ENCODE measurements around the gene GPRC5C. TPM values are rescaled to one million over a fixed set of nuclear protein-coding genes. Genes with fewer than 3 reads are reported as not detected.

Gene GPRC5C
- total and polyA plus RNA-seq, 2 of the 8 experiments (the other 6 are each of a cell fraction or from before 2014, with no cell fraction given) = 18.3 to 55.8 TPM

GRCh38 chr17:74439691-74440567 is 8.0 kb downstream of the GPRC5C start:
- H2AFZ ChIP-seq (ENCODE audit: low read length) = no peak overlapping the region
- peaks cover 0 to 23% (median 17%) of the 10 kb centered on the region in 4 experiments; a peak in 6 of 7 replicates for H3K4me1 ChIP-seq (replicated peaks in 1 of 4; ENCODE audit: control insufficient read depth in 3 of 4, insufficient read depth in 4 of 4, low read length in 3 of 4)
- no peak overlapping the region for H3K56ac ChIP-seq (replicated peaks; ENCODE audit: insufficient read length, low read depth, low read length)
- no peak overlapping the region for H3K4ac ChIP-seq (replicated peaks; ENCODE audit: insufficient read length, low read depth, low read length)
- H3K4me2 ChIP-seq (ENCODE audit: insufficient read depth in 1 of 2, low read depth in 2 of 2, low read length in 2 of 2) = no peak overlapping the region
- no peak overlapping the region for H3K23ac ChIP-seq (ENCODE audit: insufficient read length)
- H3K27ac ChIP-seq (ENCODE audit: low read depth, low read length) = no peak overlapping the region
- no peaks in the 10 kb centered on the region for H3K23me2 ChIP-seq (ENCODE audit: low read depth, low read length)
- 93% methylated on average over 30 of the region's 31 CpGs; no CpG with 5 or more reads in 1 of the 2 experiments for WGBS, 2 experiments (ENCODE audit: extremely low coverage in 1 of 2, insufficient coverage in 1 of 2, insufficient read length in 1 of 2, insufficient replicate concordance in 2 of 2, low coverage in 1 of 2, low lambda C conversion rate in 2 of 2, missing lambda C conversion rate in 1 of 2)
- no peak overlapping the region for H4K8ac ChIP-seq (ENCODE audit: extremely low read depth, insufficient read depth, low read length)
- H2BK20ac ChIP-seq (ENCODE audit: low read length) = no peak overlapping the region
- H2BK120ac ChIP-seq (replicated peaks; ENCODE audit: low read depth, low read length) = no peak overlapping the region
- H4K5ac ChIP-seq (ENCODE audit: insufficient read length, low read depth, low read length) = no peak overlapping the region
- FAIRE-seq (no peak), DNase-seq (ENCODE audit: low read depth in 1 of 2, low spot score in 2 of 2) (no peak)
- peaks cover 0 to 3% of the 10 kb centered on the region in 2 experiments; a peak in 1 of 4 replicates for H3K79me2 ChIP-seq (ENCODE audit: control insufficient read depth in 1 of 2, insufficient read depth in 2 of 2, low read length in 2 of 2)
- no peaks in the 10 kb centered on the region for H3K9me3 ChIP-seq (ENCODE audit: insufficient read depth in 2 of 2, low read depth in 1 of 2, low read length in 1 of 2)
- peaks cover 2 to 4% (median 3%) of the 10 kb centered on the region in 4 experiments; a peak in 7 of 8 replicates for H3K36me3 ChIP-seq (ENCODE audit: control insufficient read depth in 2 of 4, insufficient read depth in 4 of 4, low read length in 3 of 4)
- H3K14ac ChIP-seq (ENCODE audit: insufficient read length) = no peak overlapping the region
- no peak overlapping the region for H2BK15ac ChIP-seq (ENCODE audit: low read length)
- CTCF ChIA-PET (ENCODE audit: partially characterized antibody) = interaction anchor here (1.0 to 7.3 kb wide), 6 partner anchors 8 to 139 kb away, joined by 3 to 63 read pairs (median 27); partner anchors contain the start of genes BTBD17 and GPR142
- no peak overlapping the region for H4K91ac ChIP-seq (replicated peaks; ENCODE audit: insufficient read length, low read length)
- no peaks in the 10 kb centered on the region for H4K20me1 ChIP-seq (replicated peaks in 1 of 2; ENCODE audit: control insufficient read depth in 1 of 2, insufficient read depth in 2 of 2, low read length in 2 of 2)
- H3K18ac ChIP-seq (ENCODE audit: extremely low read depth, low read length) = no peak overlapping the region
- TF ChIP-seq SUZ12 (IDR thresholded peaks at IDR 0.05; ENCODE audit: low read length) (no peak), HDAC2 (IDR thresholded peaks at IDR 0.05; ENCODE audit: borderline replicate concordance in 1 of 2, low read depth in 2 of 2, low read length in 2 of 2) (no peak), CTBP2 (IDR thresholded peaks at IDR 0.05; ENCODE audit: borderline replicate concordance, insufficient read depth, insufficient read length, low read length) (no peak)
- no peak overlapping the region for H2BK12ac ChIP-seq (ENCODE audit: low read depth, low read length)
- no peaks in the 10 kb centered on the region for H3K27me3 ChIP-seq (replicated peaks in 1 of 4; ENCODE audit: control insufficient read depth in 3 of 4, extremely low read depth in 1 of 4, insufficient read depth in 3 of 4, low read length in 3 of 4)
- no peak overlapping the region for H2AK5ac ChIP-seq (ENCODE audit: low read depth, low read length)
- no peak overlapping the region for H3K4me3 ChIP-seq (ENCODE audit: extremely low read depth in 1 of 4, insufficient read depth in 2 of 4, low read depth in 3 of 4, low read length in 4 of 4)
- POLR2A ChIA-PET (ENCODE audit: partially characterized antibody) = no interaction called here
- H2BK5ac ChIP-seq (ENCODE audit: low read depth, low read length) = no peak overlapping the region
- H3K79me1 ChIP-seq (ENCODE audit: low read depth, low read length) = no peaks in the 10 kb centered on the region
- no peak overlapping the region for H3K9ac ChIP-seq (replicated peaks in 1 of 4; ENCODE audit: extremely low read depth in 1 of 4, low read depth in 3 of 4, low read length in 3 of 4)
